HuH-7.5 (cell line): ENCODE results near the gene HGS.

Experiments used
- DNase-seq: peaks from one replicate; pipeline ENCODE4 v3.0.0; 2011; ENCODE audit warnings: low spot score

Gene HGS

DNA sequence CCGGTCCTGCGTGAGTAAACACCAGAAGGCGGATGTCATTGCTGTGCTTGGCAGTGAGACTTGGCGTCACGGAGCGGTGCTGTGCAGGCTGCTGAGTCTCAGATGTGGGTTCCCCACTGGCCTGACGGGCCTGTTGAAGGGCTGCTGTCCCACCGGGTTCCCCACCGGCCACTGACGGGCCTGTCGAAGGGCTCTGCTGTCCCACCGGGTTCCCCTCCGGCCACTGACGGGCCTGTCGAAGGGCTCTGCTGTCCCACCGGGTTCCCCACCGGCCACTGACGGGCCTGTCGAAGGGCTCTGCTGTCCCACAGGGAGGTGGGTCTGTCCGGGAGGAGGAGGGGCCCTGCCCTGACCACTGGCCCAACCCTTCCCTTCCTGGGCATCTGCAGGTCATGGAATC lies 2.8 kb downstream of the HGS start:
- DNase-seq: no peak

DNA sequence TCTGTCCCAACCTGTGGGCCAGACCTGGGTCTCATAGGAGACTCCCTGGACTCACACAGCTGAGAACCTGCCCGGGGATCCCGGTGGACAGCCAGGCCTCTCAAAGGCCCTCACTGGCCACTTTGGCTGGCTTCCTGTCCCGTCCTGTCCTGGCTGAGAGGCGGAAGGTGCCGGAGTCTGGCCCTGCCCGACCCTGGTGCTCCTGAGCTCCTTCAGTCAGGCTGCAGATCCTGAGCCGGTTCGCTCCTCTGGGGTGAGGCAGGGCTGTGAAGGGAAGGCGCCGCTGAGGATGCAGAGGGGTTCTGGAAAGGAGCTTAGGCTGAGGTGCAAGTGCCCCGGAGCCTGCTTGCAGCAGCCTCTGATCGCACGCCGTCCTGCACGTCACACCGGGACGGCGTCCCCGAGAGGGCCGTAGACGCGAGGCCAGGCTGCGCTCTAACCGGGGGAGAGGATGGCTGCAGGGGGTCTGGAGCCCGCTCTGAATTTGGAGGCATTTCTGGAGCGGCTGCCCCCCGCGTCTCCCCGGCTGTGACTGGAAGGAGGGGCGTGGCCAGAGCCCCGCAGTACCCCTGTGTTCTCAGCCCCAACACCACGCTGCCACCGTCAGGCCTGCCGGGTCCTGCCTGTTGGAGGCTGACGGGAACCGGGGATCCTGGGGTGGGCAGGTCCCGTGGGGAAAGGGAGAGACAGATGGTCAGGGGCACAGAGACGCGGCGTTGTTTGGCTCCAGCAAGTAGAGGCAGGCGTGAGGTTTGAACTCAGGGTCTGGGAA lies 4.1 kb downstream of the HGS start:
- DNase-seq: no peak

DNA sequence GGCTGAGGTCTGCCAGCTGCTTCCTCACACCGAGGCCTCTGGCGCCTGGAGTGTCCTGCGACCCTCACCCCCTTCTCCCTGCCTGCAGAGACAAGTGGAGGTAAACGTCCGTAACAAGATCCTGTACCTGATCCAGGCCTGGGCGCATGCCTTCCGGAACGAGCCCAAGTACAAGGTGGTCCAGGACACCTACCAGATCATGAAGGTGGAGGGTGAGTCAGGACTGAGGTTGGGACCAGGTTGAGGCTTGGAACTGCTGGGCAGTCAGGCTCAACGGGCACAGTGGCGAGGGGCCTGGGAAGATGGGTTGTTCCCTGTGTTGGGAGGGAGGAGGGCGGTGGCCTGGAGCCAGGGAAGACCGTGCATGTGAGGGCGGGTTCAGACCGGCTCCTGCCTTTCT lies 4.8 kb downstream of the HGS start:
- DNase-seq: no peak

DNA sequence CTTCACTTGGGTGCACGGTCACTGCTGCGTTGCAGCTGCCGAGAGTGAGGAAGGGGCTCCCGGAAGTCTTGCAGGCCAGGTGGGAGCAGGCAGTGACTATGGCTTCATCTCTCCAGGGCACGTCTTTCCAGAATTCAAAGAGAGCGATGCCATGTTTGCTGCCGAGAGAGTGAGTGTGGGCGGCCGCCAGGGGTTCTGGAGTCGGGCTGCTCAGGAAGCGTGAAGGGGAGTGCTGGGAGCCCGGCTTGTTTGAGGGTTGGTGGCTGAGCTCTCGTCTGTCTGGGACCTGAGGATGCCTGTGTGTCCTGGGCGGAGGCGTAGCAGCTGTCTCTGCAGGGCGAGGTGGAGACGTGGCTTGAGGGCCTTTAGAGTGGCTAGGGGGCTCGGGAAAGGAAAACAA lies 6.3 kb downstream of the HGS start:
- no peak for DNase-seq

DNA sequence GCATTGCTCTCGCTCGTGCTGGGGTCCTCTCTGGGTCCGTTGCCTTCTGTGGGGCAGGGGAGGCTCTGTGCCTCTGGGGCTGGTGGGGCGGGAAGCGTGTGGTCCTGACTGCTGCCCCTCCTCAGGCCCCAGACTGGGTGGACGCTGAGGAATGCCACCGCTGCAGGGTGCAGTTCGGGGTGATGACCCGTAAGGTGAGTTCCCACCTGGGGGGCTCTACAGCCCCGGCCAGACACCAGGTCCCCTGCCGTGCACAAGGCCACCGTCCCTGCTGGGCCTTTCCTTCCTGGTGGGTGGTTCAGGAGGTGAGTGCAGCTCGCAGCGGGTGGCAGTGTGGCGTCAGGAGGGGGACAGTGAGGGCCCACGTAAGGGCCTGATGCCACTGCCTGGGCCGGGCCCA lies 6.7 kb downstream of the HGS start:
- DNase-seq: no peak

DNA sequence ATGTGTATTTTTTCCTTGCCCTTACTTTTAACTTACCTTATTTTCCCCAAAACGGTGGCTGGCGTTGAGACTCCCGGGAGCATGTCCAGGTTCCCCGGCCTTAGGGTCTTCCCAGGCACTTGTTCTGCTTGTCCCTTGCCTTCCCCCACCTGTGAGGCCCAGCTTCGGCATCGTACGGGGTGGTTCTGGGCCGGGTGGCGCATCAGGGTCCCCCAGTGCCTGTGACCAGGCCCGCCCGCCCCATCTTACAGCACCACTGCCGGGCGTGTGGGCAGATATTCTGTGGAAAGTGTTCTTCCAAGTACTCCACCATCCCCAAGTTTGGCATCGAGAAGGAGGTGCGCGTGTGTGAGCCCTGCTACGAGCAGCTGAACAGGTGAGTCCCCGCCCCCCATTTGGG lies 7.4 kb downstream of the HGS start:
- DNase-seq: no peak

DNA sequence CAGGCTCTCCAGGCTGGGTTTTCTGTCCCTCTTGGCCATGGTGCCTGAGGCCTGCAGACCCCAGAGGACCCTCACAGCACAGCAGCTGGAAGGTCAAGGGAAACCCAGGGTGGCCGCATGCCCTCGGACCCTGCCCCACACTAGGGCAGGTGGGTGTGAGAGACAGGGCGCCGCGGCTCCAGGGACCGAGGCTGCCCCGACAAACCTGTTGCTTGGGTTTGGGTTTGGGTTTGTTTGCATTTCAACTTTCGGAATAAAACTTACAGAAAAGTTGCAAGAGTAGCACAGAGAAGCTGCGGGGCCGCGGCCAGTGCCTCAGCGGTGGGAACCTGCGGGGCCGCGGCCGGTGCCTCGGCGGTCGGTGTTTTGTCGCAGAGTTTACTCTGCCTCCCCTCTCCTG lies 7.8 kb downstream of the HGS start:
- no peak for DNase-seq

DNA sequence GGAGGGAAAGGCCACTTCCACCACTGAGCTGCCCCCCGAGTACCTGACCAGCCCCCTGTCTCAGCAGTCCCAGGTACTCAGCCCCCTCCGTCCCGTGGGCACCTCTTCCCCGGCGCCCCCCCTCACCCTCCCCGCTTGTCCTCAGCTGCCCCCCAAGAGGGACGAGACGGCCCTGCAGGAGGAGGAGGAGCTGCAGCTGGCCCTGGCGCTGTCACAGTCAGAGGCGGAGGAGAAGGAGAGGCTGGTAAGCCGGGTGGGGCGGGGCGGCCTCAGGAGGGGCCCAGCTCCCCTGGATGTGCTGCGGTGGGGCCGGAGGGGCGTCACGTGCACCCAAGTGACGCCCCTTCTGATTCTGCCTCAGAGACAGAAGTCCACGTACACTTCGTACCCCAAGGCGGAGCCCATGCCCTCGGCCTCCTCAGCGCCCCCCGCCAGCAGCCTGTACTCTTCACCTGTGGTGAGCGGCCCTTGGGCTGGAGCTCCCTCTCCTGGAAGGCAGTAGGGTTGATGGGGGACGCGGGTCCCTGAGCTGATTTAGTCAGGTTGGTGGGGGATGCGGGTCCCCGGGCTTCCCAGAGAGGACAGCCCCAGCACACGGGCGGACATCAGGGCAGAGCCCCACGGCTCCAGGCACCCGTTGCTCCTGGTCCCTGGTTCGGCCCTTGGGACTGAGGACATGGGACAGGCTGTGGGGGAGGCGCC lies 9.8 kb downstream of the HGS start:
- peak; percentile 65 for DNase-seq

DNA sequence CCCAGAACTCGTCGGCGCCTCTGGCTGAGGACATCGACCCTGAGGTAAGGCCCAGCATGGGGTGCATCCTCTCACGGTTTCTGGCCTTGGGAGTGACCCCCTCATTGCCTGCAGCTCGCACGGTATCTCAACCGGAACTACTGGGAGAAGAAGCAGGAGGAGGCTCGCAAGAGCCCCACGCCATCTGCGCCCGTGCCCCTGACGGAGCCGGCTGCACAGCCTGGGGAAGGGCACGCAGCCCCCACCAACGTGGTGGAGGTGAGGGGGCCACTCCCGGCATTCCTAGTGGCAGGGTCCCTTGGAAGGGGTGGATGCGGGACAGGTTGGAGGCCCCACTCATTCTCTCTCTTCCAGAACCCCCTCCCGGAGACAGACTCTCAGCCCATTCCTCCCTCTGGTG lies 11.0 kb downstream of the HGS start:
- no peak for DNase-seq

DNA sequence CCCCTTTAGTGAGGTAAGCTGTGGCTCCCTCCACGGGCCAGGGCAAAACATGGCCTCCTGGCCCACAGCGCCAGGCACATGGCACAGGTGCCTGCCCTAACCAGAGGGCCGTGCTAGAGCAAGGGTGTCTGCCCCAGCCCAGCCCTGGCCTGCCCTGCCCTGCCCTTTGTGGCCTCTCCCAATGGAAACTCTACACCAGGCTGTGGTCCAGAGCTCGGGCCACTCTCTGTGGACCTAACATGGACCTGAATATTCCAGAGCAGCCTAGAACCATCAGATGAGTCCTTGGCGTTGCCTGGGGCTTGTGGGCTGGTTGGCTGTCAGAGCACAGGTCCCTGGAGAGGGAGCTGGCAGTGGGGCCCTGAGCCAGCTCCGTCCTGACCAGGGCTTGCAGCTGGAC lies 11.4 kb downstream of the HGS start:
- DNase-seq: no peak

DNA sequence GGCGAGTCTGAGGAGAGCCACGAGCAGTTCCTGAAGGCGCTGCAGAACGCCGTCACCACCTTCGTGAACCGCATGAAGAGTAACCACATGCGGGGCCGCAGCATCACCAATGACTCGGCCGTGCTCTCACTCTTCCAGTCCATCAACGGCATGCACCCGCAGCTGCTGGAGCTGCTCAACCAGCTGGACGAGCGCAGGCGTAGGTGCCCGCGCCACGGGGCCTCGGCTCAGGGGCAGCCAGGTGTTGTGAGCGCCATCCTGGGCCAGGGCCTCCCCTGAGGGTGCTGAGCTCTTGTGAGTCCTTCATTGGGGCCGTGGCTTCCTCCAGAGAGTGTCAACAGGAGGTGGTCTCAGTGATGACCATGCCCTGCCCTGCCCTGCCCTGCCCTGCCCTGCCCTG lies 12.0 kb downstream of the HGS start:
- DNase-seq: no peak

DNA sequence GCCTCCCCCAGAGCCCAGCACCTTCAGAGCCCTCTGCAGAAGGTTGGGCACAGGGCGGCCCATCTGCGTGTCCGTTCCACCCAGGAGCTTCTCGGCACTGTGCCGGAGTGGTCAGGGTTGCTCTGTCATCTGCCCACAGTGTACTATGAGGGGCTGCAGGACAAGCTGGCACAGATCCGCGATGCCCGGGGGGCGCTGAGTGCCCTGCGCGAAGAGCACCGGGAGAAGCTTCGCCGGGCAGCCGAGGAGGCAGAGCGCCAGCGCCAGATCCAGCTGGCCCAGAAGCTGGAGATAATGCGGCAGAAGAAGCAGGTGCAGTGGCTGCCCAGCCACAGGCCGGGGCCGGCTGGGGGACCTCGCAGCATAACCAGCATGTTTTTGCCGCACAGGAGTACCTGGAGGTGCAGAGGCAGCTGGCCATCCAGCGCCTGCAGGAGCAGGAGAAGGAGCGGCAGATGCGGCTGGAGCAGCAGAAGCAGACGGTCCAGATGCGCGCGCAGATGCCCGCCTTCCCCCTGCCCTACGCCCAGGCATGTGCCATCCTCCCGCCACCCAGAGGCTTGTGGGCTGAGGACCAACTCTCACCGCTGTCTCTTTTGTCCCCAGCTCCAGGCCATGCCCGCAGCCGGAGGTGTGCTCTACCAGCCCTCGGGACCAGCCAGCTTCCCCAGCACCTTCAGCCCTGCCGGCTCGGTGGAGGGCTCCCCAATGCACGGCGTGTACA lies 12.6 kb downstream of the HGS start:
- DNase-seq: no peak

DNA sequence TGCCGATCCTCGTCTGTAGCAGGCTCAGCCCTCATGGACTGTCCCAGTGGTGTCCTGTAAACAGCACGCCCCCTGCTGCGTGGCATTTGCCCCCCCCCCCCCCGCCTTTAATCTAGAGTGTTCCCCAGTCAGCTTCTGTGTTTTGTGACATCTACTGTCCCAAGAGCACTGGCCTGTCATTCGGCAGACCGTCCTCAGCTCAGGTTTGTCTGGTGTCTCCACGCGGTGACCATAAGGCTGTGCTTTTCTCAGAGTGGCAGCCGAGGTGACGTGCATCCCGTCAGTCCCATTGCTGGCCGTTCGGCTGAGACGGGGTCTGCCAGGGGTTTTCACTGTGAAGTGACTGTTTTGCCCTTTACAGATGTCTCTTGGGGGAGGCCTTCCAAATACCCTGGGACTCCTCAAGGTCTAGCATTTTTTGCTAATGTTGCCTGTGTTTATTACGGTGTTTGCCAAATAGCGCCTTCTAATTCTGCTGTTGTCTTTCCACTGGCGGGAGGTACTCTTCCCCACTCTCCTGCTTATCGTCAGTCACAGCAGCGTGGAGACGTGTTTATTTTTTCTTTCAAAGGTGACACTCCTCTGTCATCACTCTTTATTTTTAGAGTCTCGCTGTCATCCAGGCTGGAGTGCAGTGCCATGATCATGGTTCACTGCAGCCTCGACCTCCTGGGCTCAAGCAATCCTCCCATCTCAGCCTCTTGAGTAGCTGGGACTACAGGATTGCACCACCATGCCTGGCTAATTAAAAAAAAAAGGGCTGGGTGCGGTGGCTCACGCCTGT lies 13.6 kb downstream of the HGS start:
- DNase-seq: no peak

DNA sequence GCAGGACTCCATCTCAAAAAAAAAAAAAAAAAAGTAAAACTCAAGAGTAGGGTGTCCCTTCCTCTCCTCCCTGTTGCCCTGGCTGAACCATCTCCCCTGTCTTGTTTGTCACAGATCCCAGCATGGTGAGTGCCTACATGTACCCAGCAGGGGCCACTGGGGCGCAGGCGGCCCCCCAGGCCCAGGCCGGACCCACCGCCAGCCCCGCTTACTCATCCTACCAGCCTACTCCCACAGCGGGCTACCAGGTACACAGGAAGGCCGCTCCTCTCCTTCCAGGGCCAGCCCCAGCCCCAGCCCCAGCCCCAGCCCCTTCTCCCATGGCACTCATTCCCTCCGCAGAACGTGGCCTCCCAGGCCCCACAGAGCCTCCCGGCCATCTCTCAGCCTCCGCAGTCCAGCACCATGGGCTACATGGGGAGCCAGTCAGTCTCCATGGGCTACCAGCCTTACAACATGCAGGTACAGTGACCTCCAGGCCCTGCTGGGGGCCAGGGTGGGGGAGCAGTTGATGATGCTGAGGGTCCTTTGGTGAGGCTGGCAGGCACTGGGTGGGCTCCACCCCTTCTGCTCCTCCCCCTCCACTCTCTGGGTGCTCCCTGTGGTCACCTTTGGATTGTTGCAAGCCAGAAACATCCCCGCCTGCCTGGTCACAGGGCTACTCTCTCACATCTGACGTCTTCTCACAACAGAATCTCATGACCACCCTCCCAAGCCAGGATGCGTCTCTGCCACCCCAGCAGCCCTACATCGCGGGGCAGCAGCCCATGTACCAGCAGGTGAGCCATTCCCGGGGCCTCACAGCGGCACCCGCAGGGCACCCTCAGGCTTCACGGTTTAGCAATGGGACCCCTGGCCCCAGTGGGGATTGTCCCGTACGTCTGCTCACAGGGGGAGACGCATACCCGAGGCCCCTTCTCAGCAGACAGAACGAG lies 16.8 kb downstream of the HGS start:
- no peak for DNase-seq

DNA sequence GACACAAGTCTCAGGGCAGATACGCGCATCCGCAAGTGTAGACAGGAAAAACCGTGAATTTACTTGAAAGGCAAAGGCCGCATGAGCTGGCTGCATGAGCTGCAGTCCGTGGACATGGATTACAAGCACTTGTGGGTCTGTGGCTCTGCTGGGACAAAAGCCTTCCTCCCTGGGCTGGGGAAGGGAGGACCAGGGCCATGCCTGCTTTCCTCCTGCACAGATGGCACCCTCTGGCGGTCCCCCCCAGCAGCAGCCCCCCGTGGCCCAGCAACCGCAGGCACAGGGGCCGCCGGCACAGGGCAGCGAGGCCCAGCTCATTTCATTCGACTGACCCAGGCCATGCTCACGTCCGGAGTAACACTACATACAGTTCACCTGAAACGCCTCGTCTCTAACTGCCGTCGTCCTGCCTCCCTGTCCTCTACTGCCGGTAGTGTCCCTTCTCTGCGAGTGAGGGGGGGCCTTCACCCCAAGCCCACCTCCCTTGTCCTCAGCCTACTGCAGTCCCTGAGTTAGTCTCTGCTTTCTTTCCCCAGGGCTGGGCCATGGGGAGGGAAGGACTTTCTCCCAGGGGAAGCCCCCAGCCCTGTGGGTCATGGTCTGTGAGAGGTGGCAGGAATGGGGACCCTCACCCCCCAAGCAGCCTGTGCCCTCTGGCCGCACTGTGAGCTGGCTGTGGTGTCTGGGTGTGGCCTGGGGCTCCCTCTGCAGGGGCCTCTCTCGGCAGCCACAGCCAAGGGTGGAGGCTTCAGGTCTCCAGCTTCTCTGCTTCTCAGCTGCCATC lies 17.7 kb downstream of the HGS start:
- DNase-seq: peak; percentile 59

DNA sequence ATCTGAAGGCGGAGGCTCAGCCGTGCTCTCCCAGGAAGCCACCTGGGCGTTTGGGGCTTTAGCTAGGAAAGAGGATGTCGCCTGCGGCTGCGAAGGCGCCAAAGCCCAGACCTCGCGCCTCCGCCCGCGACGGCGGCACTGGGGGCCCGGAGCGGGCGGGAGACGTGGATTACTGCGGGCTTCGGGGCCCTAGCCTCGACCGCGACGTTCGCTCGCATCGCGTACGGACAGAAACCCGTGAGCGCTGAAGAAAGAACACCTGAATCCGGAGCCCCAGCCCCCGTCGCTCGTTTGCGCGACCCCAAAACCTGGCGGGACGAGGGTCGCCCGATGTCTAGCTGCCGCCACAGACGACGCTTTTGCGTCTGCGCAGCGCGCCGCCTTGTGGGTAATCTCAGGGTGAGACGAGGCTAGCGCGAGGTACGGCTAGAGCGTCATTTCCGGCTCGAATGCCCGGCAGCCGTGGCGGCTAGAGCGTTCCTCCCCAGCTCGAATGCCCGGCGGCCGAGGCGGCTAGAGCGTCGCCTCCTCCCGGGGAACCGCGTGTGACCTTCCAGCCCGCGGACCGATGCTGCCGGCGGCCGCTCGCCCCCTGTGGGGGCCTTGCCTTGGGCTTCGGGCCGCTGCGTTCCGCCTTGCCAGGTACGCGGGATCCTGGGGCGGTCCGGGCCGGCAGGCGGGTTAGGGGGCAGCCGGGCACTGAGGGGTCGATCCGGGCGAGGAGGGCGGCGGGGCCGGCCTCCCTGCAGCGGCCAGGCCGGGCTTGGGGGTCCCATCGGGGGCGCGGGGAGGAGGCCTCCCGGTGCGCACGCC lies 19.3 kb downstream of the HGS start, which contains the start of gene MRPL12:
Gene MRPL12 (plus strand): TSS at position 434 of the 813 bp plus-strand sequence. CDS start 135 bp downstream, at position 569.
- DNase-seq: peak; percentile 97

DNA sequence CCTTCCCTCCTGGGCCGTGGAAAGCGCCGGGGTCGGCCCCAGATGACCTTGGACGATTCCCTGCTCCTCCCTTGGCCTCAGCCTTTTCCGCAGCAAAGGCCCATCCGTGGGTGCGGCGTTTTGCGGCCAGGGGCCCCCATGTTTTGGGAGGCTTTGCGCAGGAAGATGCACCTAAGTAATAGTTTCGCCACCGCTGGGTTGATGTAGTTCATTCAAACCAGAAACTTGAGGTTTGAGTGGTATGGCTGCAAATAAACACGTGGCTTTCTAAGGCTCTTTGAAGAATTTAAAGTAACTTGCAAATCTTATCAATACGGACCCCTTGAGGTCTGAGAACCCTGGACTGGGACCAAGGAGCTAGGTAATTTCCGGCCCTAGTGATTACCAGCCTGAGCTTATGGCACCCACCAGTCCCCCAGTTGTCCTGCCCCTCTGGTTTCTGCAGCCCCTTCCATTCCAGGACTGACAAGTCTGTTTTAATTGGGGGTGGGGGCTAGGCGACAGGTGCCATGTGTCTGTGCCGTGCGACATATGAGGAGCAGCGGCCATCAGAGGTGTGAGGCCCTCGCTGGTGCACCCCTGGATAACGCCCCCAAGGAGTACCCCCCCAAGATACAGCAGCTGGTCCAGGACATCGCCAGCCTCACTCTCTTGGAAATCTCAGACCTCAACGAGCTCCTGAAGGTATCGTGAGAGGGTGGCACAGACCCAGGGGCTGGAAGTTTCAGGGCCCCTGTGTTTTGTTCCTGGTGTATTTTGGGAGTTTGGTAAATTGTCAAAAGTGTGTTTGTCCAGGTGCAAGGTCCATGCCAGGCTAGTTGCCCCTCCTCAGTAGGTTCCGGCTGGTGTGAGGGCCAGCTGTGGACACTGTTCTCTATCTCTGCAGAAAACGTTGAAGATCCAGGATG lies 20.2 kb downstream of the HGS start:
- DNase-seq: no peak

DNA sequence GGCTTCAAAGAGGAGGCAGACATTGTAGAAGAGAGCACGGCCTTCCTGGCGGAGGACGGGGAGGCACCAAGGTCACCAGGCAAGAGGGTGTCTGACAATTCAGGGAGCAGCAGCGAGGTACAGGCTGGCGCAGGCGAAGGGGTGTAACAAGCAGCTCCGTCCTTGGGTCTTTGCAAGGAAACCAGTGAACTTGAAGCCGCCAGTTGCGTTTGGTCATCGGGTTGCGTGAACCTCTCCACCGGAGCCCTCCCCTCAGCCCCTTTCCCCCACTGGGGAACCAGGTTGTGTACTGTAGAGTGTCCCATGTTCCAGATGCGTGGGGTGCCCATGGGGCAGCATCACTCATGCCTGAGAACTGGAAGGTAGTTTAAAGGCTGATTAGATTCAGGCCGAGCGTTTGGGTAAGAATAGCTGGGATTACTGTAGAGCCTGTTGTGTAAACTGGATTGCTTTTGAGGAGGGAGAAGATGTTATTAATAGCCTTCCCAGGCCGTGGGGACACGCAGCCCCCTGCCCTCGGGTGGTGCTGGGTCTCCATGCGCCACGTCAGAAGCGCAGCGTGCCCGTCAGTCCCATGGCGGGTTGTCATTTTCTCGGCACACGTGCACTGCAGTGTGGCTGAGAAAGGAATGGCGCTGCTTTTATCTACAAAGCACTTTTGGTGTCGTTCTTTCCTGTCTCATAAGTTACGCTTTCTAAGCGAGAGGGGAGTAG lies 21.9 kb downstream of the HGS start:
- no peak for DNase-seq
